Lower leg skin (tissue), 4 donors: Measurements from ENCODE around the gene FAM83G. TPM values are rescaled to one million over a fixed set of nuclear protein-coding genes. Genes with fewer than 3 reads are reported as not detected.

Experiments used
- DNase-seq, 2 donors: peaks; one replicate each; pipeline ENCODE4 v3.0.0-alpha.2; 2019; ENCODE audit warnings: low spot score in 2 of 2
- H3K4me3 ChIP-seq: fragments of 200-600 bp; sonication (generic); 2 replicates; pipeline ENCODE4 v1.5.1; 2017; ENCODE audit warnings: mild to moderate bottlenecking, low read depth; ENCODE audit not compliant: poor library complexity, severe bottlenecking
- CTCF ChIP-seq, 3 donors: fragments of 450-650 bp; IDR thresholded peaks; one replicate each; pipeline ENCODE4 v1.5.1; 2016; ENCODE audit warnings: antibody characterized with exemption in 3 of 3, mild to moderate bottlenecking in 3 of 3, moderate library complexity in 2 of 3
- POLR2A ChIP-seq, 2 donors: fragments of 450-650 bp; IDR thresholded peaks; one replicate each; pipeline ENCODE4 v1.6.1; 2016 to 2017; ENCODE audit warnings: antibody characterized with exemption in 2 of 2, mild to moderate bottlenecking in 1 of 2, moderate library complexity in 1 of 2
- WGBS, 2 donors: methylation state at CpG; one replicate each; pipeline ENCODE4 v1.1.5; 2018; 5-methylcytosine and 5-hydroxymethylcytosine counted together
- intact Hi-C: fragments of 100-400 bp; cut with DNase I; formaldehyde crosslinking; loops from one replicate; pipeline ENCODE4 v1.15.0; 2023; ENCODE audit warnings: low total_unique reads
- total RNA-seq, 4 donors: library from RNA; depleted of rRNA; stranded (reverse); fragments of >200 nt; gene quantifications; one replicate each; pipeline ENCODE4 v1.1.0, GENCODE V29; 2016

Gene FAM83G
- total RNA-seq, 4 donors from 2014 or later, result 131 to 298 (median 190) TPM

- intact Hi-C loops, result no loop called here
- no peak for DNase-seq
- WGBS, 2 donors, result 75 to 80% methylated on average over 17 of the region's 17 CpGs
- TF ChIP-seq POLR2A (IDR thresholded peaks at IDR 0.05), result no peak
- no peak for TF ChIP-seq CTCF (IDR thresholded peaks at IDR 0.05)
- no peak within 1 kb of the TSS for H3K4me3 ChIP-seq
Measured at GRCh38 chr17:18951941-18952842, 52.4 kb downstream of the FAM83G start, which contains the start of gene SLC5A10. SLC5A10 (plus strand) TSS chr17:18952165; CDS start chr17:18952206, 41 bp downstream.

GRCh38 chr17:18950944-18951905 lies 53.3 kb downstream of the FAM83G start:
- no peak for DNase-seq
- no peak overlapping the region for H3K4me3 ChIP-seq
- 72% methylated on average over 34 of the region's 34 CpGs for WGBS, 2 donors
- TF ChIP-seq POLR2A (IDR thresholded peaks at IDR 0.05), result no peak
- TF ChIP-seq CTCF (IDR thresholded peaks at IDR 0.05), result no peak
- intact Hi-C loops, result no loop called here

GRCh38 chr17:18950346-18950745 lies 54.2 kb downstream of the FAM83G start:
- H3K4me3 ChIP-seq, result no peak overlapping the region
- intact Hi-C loops, result no loop called here
- DNase-seq, result no peak
- 55 to 57% methylated on average over 4 of the region's 4 CpGs for WGBS, 2 donors
- TF ChIP-seq POLR2A (IDR thresholded peaks at IDR 0.05) (no peak), CTCF (IDR thresholded peaks at IDR 0.05) (no peak)

- no peak for DNase-seq
- H3K4me3 ChIP-seq, result no peak overlapping the region
- intact Hi-C loops, result no loop called here
- WGBS, 2 donors, result 62 to 71% methylated on average over 6 of the region's 6 CpGs
- TF ChIP-seq CTCF (IDR thresholded peaks at IDR 0.05) (no peak), POLR2A (IDR thresholded peaks at IDR 0.05) (no peak)
Measured at GRCh38 chr17:18949566-18949965, 55.0 kb downstream of the FAM83G start.

- DNase-seq, result no peak
Measured at GRCh38 chr17:18948476-18949006, 56.0 kb downstream of the FAM83G start.

More at GRCh38 chr17:18948476-18949006, 56.0 kb downstream of the FAM83G start:
- H3K4me3 ChIP-seq, result no peak overlapping the region
- WGBS, 2 donors, result 81 to 92% methylated on average over 8 of the region's 8 CpGs
- TF ChIP-seq POLR2A (IDR thresholded peaks at IDR 0.05) (no peak), CTCF (IDR thresholded peaks at IDR 0.05) (no peak)
- intact Hi-C loops, result no loop called here
